Measurements from ENCODE around the gene RABL2A.

- TF ChIP-seq CTCF (IDR thresholded peaks at IDR 0.05) (no peak), EZH2phosphoT487 (IDR thresholded peaks at IDR 0.05) (no peak), EZH2 (IDR thresholded peaks at IDR 0.05) (no peak)
Observed at GRCh38 chr2:113672326-113672932, 45.4 kb downstream of the RABL2A start.
